Liver (tissue), 3 donors: ENCODE data around the gene HMGCS1.

Experiments
- EGR1 ChIP-seq, 2 donors: IDR thresholded peaks; 2 replicates each; pipeline ENCODE4 v1.6.1; 2016 to 2018; ENCODE audit warnings: antibody characterized with exemption in 2 of 2, low read depth in 2 of 2
- FOXA1 ChIP-seq: IDR thresholded peaks from 2 replicates; pipeline ENCODE4 v1.6.1; 2016; ENCODE audit warnings: antibody characterized with exemption
- GABPA ChIP-seq, 2 donors: IDR thresholded peaks in 1 of 2; conservative IDR thresholded peaks in 1 of 2; 2 replicates each; pipeline ENCODE4 v1.6.1; 2016; ENCODE audit warnings: antibody characterized with exemption in 2 of 2, mild to moderate bottlenecking in 1 of 2, moderate library complexity in 1 of 2
- HNF4A ChIP-seq, 2 donors: conservative IDR thresholded peaks; 2 replicates each; pipeline ENCODE4 v1.6.1; 2016; ENCODE audit warnings: antibody characterized with exemption in 2 of 2, mild to moderate bottlenecking in 2 of 2
- RAD21 ChIP-seq, 2 donors: IDR thresholded peaks; 2 replicates each; pipeline ENCODE4 v1.6.1; 2016; ENCODE audit warnings: antibody characterized with exemption in 2 of 2, mild to moderate bottlenecking in 2 of 2
- YY1 ChIP-seq: IDR thresholded peaks from 2 replicates; pipeline ENCODE4 v1.6.1; 2016; ENCODE audit warnings: antibody characterized with exemption, mild to moderate bottlenecking
- TF ChIP-seq, protein P1 (sequence below): IDR thresholded peaks from 2 replicates; pipeline ENCODE4 v1.6.1; 2016; ENCODE audit warnings: antibody characterized with exemption
- TF ChIP-seq, protein P2 (sequence below): fragments of 150-350 bp; IDR thresholded peaks from 2 replicates; pipeline ENCODE4 v1.5.1; 2017; ENCODE audit warnings: improper control_type of control experiment, low read depth, low read length; ENCODE audit not compliant: missing input control
- TF ChIP-seq, protein P3 (sequence below): IDR thresholded peaks from 2 replicates; pipeline ENCODE4 v1.6.1; 2016; ENCODE audit warnings: antibody characterized with exemption
- donor health status: healthy.
- donor health status: healthy.

DNA sequence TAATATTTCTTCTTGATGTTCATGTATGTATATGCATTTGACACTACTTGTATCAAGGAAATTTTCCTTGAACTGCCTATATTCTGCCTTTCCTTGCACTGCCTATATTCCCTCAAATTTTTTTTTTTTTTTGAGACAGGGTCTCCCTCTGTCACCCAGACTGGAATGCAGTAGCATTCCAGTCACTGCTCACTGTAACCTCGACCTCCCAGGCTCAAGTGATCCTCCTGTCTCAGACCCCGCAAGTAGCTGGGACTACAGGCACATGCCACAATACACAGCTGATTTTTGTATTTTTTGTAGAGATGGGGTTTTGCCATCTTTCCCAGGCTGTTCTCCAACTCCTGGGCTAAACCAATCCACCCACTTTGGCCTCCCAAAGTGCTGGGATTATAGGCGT is 4.1 kb downstream of the HMGCS1 start:
- TF ChIP-seq, protein P1, sequence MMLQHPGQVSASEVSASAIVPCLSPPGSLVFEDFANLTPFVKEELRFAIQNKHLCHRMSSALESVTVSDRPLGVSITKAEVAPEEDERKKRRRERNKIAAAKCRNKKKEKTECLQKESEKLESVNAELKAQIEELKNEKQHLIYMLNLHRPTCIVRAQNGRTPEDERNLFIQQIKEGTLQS: no peak
- TF ChIP-seq, protein P2, sequence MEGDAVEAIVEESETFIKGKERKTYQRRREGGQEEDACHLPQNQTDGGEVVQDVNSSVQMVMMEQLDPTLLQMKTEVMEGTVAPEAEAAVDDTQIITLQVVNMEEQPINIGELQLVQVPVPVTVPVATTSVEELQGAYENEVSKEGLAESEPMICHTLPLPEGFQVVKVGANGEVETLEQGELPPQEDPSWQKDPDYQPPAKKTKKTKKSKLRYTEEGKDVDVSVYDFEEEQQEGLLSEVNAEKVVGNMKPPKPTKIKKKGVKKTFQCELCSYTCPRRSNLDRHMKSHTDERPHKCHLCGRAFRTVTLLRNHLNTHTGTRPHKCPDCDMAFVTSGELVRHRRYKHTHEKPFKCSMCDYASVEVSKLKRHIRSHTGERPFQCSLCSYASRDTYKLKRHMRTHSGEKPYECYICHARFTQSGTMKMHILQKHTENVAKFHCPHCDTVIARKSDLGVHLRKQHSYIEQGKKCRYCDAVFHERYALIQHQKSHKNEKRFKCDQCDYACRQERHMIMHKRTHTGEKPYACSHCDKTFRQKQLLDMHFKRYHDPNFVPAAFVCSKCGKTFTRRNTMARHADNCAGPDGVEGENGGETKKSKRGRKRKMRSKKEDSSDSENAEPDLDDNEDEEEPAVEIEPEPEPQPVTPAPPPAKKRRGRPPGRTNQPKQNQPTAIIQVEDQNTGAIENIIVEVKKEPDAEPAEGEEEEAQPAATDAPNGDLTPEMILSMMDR: no peak
- TF ChIP-seq HNF4A (conservative IDR thresholded peaks at IDR 0.05): no peak
- TF ChIP-seq EGR1 (IDR thresholded peaks at IDR 0.05; ENCODE audit: low read depth in 2 of 2): no peak
- no peak for TF ChIP-seq YY1
- TF ChIP-seq FOXA1: no peak
- TF ChIP-seq RAD21 (IDR thresholded peaks at IDR 0.05): no peak
- TF ChIP-seq, protein P3, sequence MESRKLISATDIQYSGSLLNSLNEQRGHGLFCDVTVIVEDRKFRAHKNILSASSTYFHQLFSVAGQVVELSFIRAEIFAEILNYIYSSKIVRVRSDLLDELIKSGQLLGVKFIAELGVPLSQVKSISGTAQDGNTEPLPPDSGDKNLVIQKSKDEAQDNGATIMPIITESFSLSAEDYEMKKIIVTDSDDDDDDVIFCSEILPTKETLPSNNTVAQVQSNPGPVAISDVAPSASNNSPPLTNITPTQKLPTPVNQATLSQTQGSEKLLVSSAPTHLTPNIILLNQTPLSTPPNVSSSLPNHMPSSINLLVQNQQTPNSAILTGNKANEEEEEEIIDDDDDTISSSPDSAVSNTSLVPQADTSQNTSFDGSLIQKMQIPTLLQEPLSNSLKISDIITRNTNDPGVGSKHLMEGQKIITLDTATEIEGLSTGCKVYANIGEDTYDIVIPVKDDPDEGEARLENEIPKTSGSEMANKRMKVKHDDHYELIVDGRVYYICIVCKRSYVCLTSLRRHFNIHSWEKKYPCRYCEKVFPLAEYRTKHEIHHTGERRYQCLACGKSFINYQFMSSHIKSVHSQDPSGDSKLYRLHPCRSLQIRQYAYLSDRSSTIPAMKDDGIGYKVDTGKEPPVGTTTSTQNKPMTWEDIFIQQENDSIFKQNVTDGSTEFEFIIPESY: no peak
- no peak for TF ChIP-seq GABPA (IDR thresholded peaks at IDR 0.05 in 1 of 2, conservative IDR thresholded peaks at IDR 0.05 in 1 of 2)
